Nephron (organoid): Measurements from ENCODE around the gene SDC1.
A peak's percentile ranks its signal among the peaks of the same experiment; 100 is the strongest.

ENCODE experiments used
- H3K27ac Mint-ChIP-seq, 3 experiments: 2 replicates each; pipeline ENCODE4 v1.8.0; 2020; ENCODE audit warnings: mixed read lengths in 3 of 3, mild to moderate bottlenecking in 2 of 3, moderate library complexity in 1 of 3
- H3K27me3 Mint-ChIP-seq: 2 replicates; pipeline ENCODE4 v1.8.0; 2021; ENCODE audit warnings: low read depth, mild to moderate bottlenecking, moderate library complexity, mixed read lengths
- H3K36me3 Mint-ChIP-seq: 2 replicates; pipeline ENCODE4 v1.8.0; 2020; ENCODE audit warnings: low read depth, mixed read lengths
- H3K4me1 Mint-ChIP-seq: 2 replicates; pipeline ENCODE4 v1.8.0; 2020; ENCODE audit warnings: mixed read lengths
- H3K4me3 Mint-ChIP-seq, 3 experiments: 2 replicates each; pipeline ENCODE4 v1.8.0; 2020; ENCODE audit warnings: mild to moderate bottlenecking in 3 of 3, mixed read lengths in 3 of 3, moderate library complexity in 2 of 3
- H3K9me3 Mint-ChIP-seq: 2 replicates; pipeline ENCODE4 v1.8.0; 2020; ENCODE audit warnings: mixed read lengths
- CTCF ChIP-seq, 3 experiments: fragments of 200-600 bp; sonication (generic); IDR thresholded peaks; one replicate each; pipeline ENCODE4 v1.5.0; 2021; ENCODE audit warnings: antibody characterized with exemption in 3 of 3; ENCODE audit not compliant: unreplicated experiment in 3 of 3

Gene SDC1

DNA sequence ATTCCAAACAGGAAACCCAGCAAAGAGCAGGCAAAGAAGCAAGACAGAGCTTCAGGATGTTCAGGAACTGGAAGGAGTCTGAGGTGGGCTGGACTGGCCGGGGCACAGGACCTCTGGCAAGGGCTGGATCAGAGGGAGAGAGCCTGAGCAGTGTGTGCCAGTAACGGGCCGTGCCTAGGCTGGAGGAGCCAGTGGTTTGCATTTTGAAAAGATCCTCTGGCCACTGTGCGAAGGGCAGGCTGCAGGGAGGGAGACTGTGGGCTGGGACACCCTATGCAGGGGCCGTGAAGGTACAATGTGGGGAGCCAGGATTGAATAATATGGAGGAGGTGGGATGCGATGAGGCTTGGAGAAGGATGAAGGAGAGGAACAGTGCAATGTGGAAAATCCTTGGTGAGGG is 6.2 kb upstream of the SDC1 start:
- no peaks in the 10 kb centered on the region for H3K36me3 Mint-ChIP-seq
- H3K4me3 Mint-ChIP-seq = no peak overlapping the region
- H3K4me1 Mint-ChIP-seq = no peaks in the 10 kb centered on the region
- no peak for TF ChIP-seq CTCF (IDR thresholded peaks at IDR 0.05; ENCODE audit: unreplicated experiment in 3 of 3)
- H3K27me3 Mint-ChIP-seq = peaks cover 23% of the 10 kb centered on the region
- peak overlapping the region in 1 of 3 experiments; percentile 9 for H3K27ac Mint-ChIP-seq
- H3K9me3 Mint-ChIP-seq = no peaks in the 10 kb centered on the region

GRCh38 chr2:20230114-20230425 is 5.1 kb upstream of the SDC1 start:
- H3K27ac Mint-ChIP-seq = peak overlapping the region in 1 of 3 experiments; percentile 45
- peaks cover 20% of the 10 kb centered on the region for H3K27me3 Mint-ChIP-seq
- H3K36me3 Mint-ChIP-seq = no peaks in the 10 kb centered on the region
- no peaks in the 10 kb centered on the region for H3K9me3 Mint-ChIP-seq
- H3K4me3 Mint-ChIP-seq = no peak overlapping the region
- peaks cover 4% of the 10 kb centered on the region for H3K4me1 Mint-ChIP-seq
- TF ChIP-seq CTCF (IDR thresholded peaks at IDR 0.05; ENCODE audit: unreplicated experiment in 3 of 3) = no peak

DNA sequence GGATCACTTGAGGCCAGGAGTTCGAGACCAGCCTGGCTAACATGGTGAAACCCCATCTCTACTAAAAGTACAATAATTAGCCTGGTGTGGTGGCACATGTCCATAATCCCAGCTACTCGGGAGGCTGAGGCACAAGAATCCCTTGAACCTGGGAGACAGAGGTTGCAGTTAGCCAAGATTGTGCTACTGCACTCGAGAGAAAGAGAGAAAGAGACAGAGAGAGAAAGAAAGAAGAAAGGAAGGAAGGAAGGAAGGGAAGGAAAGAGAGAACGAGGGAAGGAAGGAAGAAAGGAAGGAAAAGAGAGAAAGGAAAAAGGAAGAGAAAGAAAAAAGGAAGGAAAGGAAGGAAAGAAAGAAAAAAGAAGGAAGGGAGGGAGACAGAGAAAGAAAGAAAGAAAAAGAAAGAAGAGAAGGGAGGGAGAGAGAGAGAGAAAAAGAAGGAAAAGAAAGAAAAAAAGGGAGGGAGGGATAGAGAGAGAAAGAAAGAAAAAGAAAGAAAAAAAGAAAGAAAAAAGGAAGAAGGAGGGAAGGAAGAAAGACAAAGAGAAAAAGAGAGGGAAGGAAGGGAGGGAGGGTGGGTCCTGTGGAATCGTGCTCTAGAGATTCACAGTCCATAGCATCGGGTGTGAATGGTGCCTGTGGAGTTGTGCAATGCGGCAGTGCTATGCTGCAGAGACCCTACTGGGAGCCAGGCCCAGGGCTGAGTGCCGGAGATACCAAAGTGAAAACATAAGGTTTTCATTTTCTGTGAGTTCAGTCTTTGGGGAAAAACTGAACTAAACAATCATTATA is 4.6 kb upstream of the SDC1 start:
- TF ChIP-seq CTCF (IDR thresholded peaks at IDR 0.05; ENCODE audit: unreplicated experiment in 3 of 3) = no peak
- Mint-ChIP-seq H3K36me3 (no peaks in the 10 kb centered on the region), H3K9me3 (no peaks in the 10 kb centered on the region), H3K4me1 (peaks cover 4% of the 10 kb centered on the region), H3K27ac (peak overlapping the region in 1 of 3 experiments; percentile 45), H3K4me3 (no peak overlapping the region), H3K27me3 (peaks cover 20% of the 10 kb centered on the region)

DNA sequence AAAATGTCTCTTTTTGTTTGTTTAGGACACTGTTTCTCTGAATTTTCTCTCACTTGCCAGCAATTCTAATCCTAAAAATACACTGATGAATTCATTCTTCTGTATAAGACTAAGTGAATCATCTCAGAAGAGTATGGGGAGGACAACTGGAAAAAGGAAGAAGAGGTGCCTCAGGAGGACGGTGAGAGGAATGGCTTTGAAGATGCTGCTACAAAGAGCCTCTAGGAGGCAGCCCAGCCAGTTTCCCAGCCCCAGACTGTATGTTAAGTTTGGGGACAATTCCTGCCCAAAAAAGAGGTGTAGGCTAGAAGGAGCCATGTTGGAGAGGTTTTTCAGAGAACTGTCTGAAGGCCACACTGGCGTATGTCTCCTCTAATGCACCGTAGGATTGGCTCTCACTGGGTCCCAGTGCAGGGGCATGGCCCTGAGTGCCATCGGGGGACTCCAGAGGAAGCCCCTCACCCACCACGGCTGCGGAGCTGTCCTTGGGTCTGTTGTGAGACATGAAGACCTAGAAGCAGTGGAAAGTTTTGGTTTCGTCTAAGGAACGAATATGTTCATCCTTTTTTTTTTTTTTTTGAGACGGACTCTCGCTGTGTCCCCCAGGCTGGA is 3.1 kb upstream of the SDC1 start:
- Mint-ChIP-seq H3K27me3 (peaks cover 20% of the 10 kb centered on the region), H3K27ac (no peak overlapping the region), H3K4me3 (peak overlapping the region in 1 of 3 experiments; percentile 62), H3K9me3 (no peaks in the 10 kb centered on the region), H3K36me3 (no peaks in the 10 kb centered on the region), H3K4me1 (peaks cover 4% of the 10 kb centered on the region)
- no peak for TF ChIP-seq CTCF (IDR thresholded peaks at IDR 0.05; ENCODE audit: unreplicated experiment in 3 of 3)

DNA sequence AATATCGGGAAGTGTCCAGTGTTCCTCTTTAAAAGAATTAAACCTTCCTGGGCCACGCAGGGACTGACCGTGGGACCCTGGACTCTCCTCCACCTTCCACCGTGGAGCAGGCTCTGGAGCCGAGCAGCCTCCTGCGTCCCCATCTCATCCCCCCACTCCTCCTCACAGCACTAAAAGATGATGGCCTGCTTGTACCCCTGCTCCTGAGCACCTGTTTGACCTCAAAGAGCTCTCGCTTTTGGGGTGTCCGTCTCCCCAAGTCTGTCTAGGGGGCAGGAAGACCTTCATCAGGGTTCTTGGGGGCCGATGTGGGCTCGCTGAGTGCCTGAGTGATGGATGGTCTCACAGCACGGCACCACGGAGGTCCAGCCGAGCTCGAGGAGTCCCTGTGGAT is 1.2 kb upstream of the SDC1 start:
- Mint-ChIP-seq H3K4me3 (peak overlapping the region; percentile 66 to 85 (median 85)), H3K4me1 (peaks cover 12% of the 10 kb centered on the region), H3K9me3 (no peaks in the 10 kb centered on the region), H3K27me3 (peaks cover 22% of the 10 kb centered on the region), H3K36me3 (no peaks in the 10 kb centered on the region), H3K27ac (no peak overlapping the region)
- TF ChIP-seq CTCF (IDR thresholded peaks at IDR 0.05; ENCODE audit: unreplicated experiment in 3 of 3) = no peak
